ENCODE measurements around the gene CLPTM1. TPM values are rescaled to one million over a fixed set of nuclear protein-coding genes. Genes with fewer than 3 reads are reported as not detected.

CLPTM1 gene
- total RNA-seq, 2 experiments from 2014 or later = 63.8 to 65.3 TPM

DNA sequence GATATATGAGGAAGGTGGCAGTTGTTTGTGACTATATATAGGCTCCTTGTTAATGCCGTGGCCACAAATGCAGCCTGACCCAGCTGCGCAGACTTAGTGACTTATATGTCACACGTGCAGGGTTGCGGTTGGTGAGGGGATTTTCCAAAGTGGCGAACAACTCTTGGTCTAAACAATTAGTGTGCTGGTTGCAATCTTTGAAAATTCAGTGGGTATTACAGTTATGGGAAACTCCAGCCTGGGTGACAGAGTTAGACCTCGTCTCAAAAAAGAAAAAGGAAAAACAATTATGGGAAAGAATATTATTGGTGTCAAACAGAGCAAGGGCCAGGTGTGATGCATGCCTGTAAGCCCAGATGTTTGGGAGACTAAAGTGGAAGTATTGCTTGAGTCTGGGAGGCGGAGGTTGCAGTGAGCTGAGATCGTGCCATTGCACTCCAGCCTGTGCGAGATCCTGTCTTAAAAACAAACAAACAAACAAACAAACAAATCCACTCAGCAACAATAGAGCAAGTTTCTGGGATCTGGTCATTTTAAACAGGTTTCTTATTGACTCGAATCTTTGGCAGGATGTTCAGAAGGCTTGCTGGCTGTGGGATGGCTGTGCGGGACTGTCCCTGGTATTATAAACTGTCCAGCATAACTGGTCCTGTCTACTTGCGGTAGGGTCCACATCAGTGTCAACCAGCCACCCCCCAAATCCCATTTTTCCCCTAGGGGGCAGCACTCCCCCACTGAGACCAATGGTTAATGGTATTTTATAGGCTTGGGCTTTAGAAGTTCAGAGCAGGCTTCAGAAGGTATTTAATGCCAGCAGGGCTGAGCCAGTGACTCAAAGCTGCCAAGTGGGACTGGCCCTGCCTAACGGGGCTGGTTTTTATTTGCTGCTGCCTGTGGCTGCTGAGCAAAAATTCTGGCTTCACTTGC, 61.5 kb downstream of the CLPTM1 start:
- POLR2A ChIA-PET = no interaction called here
- Mint-ChIP-seq H3K4me3 (no peak overlapping the region), H3K27ac (peak overlapping the region; percentile 27), H3K27me3 (no peaks in the 10 kb centered on the region), H3K9me3 (no peaks in the 10 kb centered on the region), H3K36me3 (no peaks in the 10 kb centered on the region), H3K4me1 (peaks cover 5% of the 10 kb centered on the region)
- DNase-seq (peak; percentile 74), ATAC-seq (ENCODE audit: low read depth) (peak; percentile 76)

DNA sequence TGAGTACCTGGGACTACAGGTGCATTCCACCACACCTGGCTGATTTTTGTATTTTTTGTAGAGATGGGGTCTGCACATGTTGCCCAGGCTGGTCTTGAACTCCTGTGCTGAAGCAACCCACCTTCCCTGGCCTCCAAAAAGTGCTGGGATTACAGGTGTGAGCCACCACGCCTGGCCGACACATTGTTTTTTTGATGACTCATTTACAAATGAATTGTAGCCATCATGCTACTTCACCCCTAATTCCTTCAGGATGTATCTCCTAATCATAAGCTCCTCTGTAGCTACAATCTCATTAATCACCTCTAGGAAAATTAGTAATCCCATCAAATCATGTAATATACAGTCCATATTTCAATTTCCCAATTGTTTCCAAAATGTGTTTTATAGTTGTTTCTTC, 64.0 kb downstream of the CLPTM1 start:
- Mint-ChIP-seq H3K4me1 (peaks cover 5% of the 10 kb centered on the region), H3K36me3 (no peaks in the 10 kb centered on the region), H3K4me3 (no peak overlapping the region), H3K27ac (no peak overlapping the region), H3K27me3 (no peaks in the 10 kb centered on the region), H3K9me3 (no peaks in the 10 kb centered on the region)
- POLR2A ChIA-PET = no interaction called here
- ATAC-seq (ENCODE audit: low read depth) = no peak
- no peak for DNase-seq

DNA sequence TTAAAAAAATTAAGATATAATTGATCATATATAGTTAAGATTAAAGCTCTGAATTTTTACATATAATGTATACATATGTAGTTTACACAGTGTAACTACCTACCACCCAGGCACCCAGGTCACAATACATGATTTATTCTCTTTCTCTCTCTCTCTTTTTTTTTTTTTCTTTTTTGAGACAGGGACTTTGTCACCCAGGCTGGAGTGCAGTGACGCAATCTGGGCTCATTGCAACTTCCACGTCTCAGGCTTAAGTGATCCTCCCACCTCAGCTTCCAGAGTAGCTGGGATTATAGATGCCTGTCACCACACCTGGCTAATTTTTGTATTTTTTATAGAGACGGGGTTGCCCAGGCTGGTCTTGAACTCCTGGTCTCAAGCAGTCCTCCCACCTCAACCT, 64.9 kb downstream of the CLPTM1 start:
- Mint-ChIP-seq H3K9me3 (no peaks in the 10 kb centered on the region), H3K4me1 (peaks cover 5% of the 10 kb centered on the region), H3K4me3 (no peak overlapping the region), H3K36me3 (no peaks in the 10 kb centered on the region), H3K27ac (no peak overlapping the region), H3K27me3 (no peaks in the 10 kb centered on the region)
- ATAC-seq (ENCODE audit: low read depth) = no peak
- DNase-seq = no peak
- POLR2A ChIA-PET = no interaction called here

DNA sequence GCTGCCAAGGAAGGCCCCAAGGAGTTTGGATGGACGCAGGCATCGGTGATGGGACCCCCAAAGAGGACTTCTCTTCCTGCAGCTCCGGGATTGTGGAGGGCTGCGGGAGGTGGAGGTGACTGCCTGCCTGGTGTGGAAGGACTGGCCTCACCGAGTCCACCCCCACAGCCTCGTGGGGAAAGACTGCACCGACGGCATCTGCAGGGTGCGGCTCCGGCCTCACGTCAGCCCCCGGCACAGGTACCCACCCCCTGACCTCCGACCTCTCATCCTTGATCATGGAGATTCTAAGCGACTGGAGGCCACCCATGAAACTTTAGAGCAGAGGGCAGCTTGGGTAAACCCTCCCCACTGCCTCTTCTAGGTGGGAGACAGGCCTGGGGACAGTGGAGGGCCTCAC, 66.8 kb downstream of the CLPTM1 start:
- Mint-ChIP-seq H3K4me1 (peaks cover 2% of the 10 kb centered on the region), H3K9me3 (no peaks in the 10 kb centered on the region), H3K27ac (no peak overlapping the region), H3K27me3 (no peaks in the 10 kb centered on the region), H3K4me3 (no peak overlapping the region), H3K36me3 (no peaks in the 10 kb centered on the region)
- no peak for ATAC-seq (ENCODE audit: low read depth)
- POLR2A ChIA-PET = no interaction called here
- no peak for DNase-seq

- ATAC-seq (ENCODE audit: low read depth) = no peak
- H3K4me3 Mint-ChIP-seq = no peak overlapping the region
- no peaks in the 10 kb centered on the region for H3K36me3 Mint-ChIP-seq
- no peak overlapping the region for H3K27ac Mint-ChIP-seq
- POLR2A ChIA-PET = interaction anchor here (0.7 kb wide), 1 partner anchor 483 kb away, joined by 4 read pairs; no protein-coding TSS in a partner anchor
- DNase-seq = no peak
- no peaks in the 10 kb centered on the region for H3K4me1 Mint-ChIP-seq
- no peaks in the 10 kb centered on the region for H3K9me3 Mint-ChIP-seq
- no peaks in the 10 kb centered on the region for H3K27me3 Mint-ChIP-seq
These were observed 67.9 kb downstream of the CLPTM1 start for GRCh38 chr19:45023048-45023447.

GRCh38 chr19:45025264-45025663, 70.1 kb downstream of the CLPTM1 start:
- POLR2A ChIA-PET = no interaction called here
- Mint-ChIP-seq H3K27ac (no peak overlapping the region), H3K27me3 (no peaks in the 10 kb centered on the region), H3K4me1 (no peaks in the 10 kb centered on the region), H3K36me3 (no peaks in the 10 kb centered on the region), H3K9me3 (no peaks in the 10 kb centered on the region), H3K4me3 (no peak overlapping the region)
- no peak for DNase-seq
- no peak for ATAC-seq (ENCODE audit: low read depth)

DNA sequence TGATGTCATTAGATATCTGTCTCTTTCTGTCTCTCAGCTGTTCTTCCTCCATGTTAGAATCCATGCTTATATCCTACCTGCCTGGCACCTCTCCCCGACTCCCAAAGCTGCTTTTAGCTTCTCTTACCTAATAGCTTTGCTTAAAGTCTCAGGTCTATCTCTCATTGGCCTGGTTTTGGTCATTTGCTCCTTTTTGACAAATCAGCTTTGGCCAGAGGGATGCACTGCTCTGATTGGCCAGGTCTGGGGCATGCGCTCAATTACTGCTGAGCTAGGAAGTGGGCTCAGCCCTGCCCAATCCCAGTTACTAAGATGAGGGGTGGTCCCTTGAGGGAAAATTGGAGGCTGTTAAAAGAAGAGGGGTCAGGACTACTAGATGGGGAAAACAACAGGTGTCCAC, 72.2 kb downstream of the CLPTM1 start:
- Mint-ChIP-seq H3K36me3 (peaks cover 8% of the 10 kb centered on the region), H3K4me3 (no peak overlapping the region), H3K9me3 (no peaks in the 10 kb centered on the region), H3K4me1 (no peaks in the 10 kb centered on the region), H3K27me3 (no peaks in the 10 kb centered on the region), H3K27ac (no peak overlapping the region)
- ATAC-seq (ENCODE audit: low read depth) (no peak), DNase-seq (no peak)
- POLR2A ChIA-PET = interaction anchor here (3.0 kb wide), 1 partner anchor 12 kb away, joined by 10 read pairs; the partner anchor contains the start of gene CLASRP

DNA sequence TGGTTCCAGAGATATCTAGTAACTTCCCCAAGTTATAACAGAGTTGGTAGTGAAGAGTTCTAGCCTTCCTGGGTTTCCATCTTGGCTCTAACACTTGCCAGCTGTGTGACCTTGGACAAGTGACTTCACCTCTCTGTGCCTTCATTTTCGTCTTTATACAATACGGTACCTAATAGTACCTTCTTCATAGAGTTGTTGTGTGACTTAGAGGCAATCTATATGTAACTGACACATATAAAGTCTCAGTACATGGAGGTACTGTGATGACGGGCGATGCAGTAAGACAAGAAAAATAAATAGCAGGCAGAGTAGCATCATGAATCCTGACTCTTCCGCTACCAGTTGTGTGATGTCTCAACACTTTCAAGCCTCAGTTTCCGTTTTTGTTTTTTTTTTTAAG, 75.6 kb downstream of the CLPTM1 start:
- Mint-ChIP-seq H3K4me3 (no peak overlapping the region), H3K27me3 (no peaks in the 10 kb centered on the region), H3K27ac (no peak overlapping the region), H3K36me3 (peaks cover 21% of the 10 kb centered on the region), H3K4me1 (peaks cover 2% of the 10 kb centered on the region), H3K9me3 (no peaks in the 10 kb centered on the region)
- DNase-seq (no peak), ATAC-seq (ENCODE audit: low read depth) (no peak)
- POLR2A ChIA-PET = no interaction called here

- POLR2A ChIA-PET = no interaction called here
- ATAC-seq (ENCODE audit: low read depth) (no peak), DNase-seq (no peak)
- peaks cover 2% of the 10 kb centered on the region for H3K4me1 Mint-ChIP-seq
- no peaks in the 10 kb centered on the region for H3K9me3 Mint-ChIP-seq
- H3K27ac Mint-ChIP-seq = no peak overlapping the region
- H3K27me3 Mint-ChIP-seq = no peaks in the 10 kb centered on the region
- no peak overlapping the region for H3K4me3 Mint-ChIP-seq
- peaks cover 21% of the 10 kb centered on the region for H3K36me3 Mint-ChIP-seq
These were observed 77.2 kb downstream of the CLPTM1 start for GRCh38 chr19:45032421-45032820.

GRCh38 chr19:45035755-45036154, 80.6 kb downstream of the CLPTM1 start:
- Mint-ChIP-seq H3K27me3 (no peaks in the 10 kb centered on the region), H3K4me1 (peaks cover 17% of the 10 kb centered on the region), H3K27ac (no peak overlapping the region), H3K36me3 (peaks cover 26% of the 10 kb centered on the region), H3K4me3 (no peak overlapping the region), H3K9me3 (no peaks in the 10 kb centered on the region)
- POLR2A ChIA-PET = no interaction called here
- DNase-seq = no peak
- ATAC-seq (ENCODE audit: low read depth) = no peak

- Mint-ChIP-seq H3K27ac (peak overlapping the region; percentile 61), H3K4me1 (peaks cover 26% of the 10 kb centered on the region), H3K27me3 (no peaks in the 10 kb centered on the region), H3K9me3 (no peaks in the 10 kb centered on the region), H3K4me3 (peak overlapping the region; percentile 96), H3K36me3 (peaks cover 31% of the 10 kb centered on the region)
- ATAC-seq (ENCODE audit: low read depth) = no peak
- POLR2A ChIA-PET = interaction anchor here (2.0 to 2.3 kb wide), 3 partner anchors 54 to 141 kb away, joined by 5 to 17 read pairs (median 12); partner anchors contain the start of genes BLOC1S3, CLPTM1, PPP1R37 and TRAPPC6A
- DNase-seq = no peak
These were observed 82.4 kb downstream of the CLPTM1 start for GRCh38 chr19:45037393-45038169.

- H3K27me3 Mint-ChIP-seq = no peaks in the 10 kb centered on the region
These were observed 84.0 kb downstream of the CLPTM1 start, which contains the start of gene CLASRP for GRCh38 chr19:45038931-45039893. Gene CLASRP (plus strand): TSS chr19:45039045. CDS start chr19:45040213, 1,168 bp downstream.

More at GRCh38 chr19:45038931-45039893, 84.0 kb downstream of the CLPTM1 start, which contains the start of gene CLASRP:
- DNase-seq (peak; percentile 93), ATAC-seq (ENCODE audit: low read depth) (peak; percentile 92)
- POLR2A ChIA-PET = interaction anchor here (0.6 to 2.3 kb wide), 17 partner anchors 8 to 269 kb away, joined by 3 to 17 read pairs (median 4); partner anchors contain the start of genes BLOC1S3, CLPTM1, PPP1R37 and RELB
- Mint-ChIP-seq H3K4me1 (peaks cover 25% of the 10 kb centered on the region), H3K27ac (peak within 1 kb of the TSS; percentile 97), H3K36me3 (peaks cover 27% of the 10 kb centered on the region), H3K9me3 (no peaks in the 10 kb centered on the region), H3K4me3 (peak within 1 kb of the TSS; percentile 96)

All from activated naive CD8-positive, alpha-beta T cell treated with anti-CD3 and anti-CD28 coated beads, Interleukin-2, amount 10 ng/mL, durations not matched to agents 7 days and 5 days (primary cell).